ENCODE data around the gene SNX32. TPM values are rescaled to one million over a fixed set of nuclear protein-coding genes. Genes with fewer than 3 reads are reported as not detected.

SNX32 gene
- total RNA-seq, 1 experiment from 2014 or later, result not detected

GRCh38 chr11:65857500-65857852 lies 23.7 kb downstream of the SNX32 start:
- CTCF ChIA-PET, result no interaction called here
- peak; percentile 0; the same call in 1 of the 2 replicates for ATAC-seq

GRCh38 chr11:65857853-65858680 lies 24.3 kb downstream of the SNX32 start, which contains the start of gene CFL1:
Gene CFL1 (minus strand): TSS chr11:65858180. CDS start chr11:65858099, 81 bp downstream.
- DNase-seq (ENCODE audit: low read depth, low spot score) (peak; percentile 89), ATAC-seq (peak; percentile 73)
- Histone ChIP-seq H3K36me3 (ENCODE audit: control insufficient read depth, insufficient read depth, low read length) (peaks cover 28% of the 10 kb centered on the region), H3K27ac (ENCODE audit: low read length) (peak within 1 kb of the TSS; percentile 98), H3K4me3 (ENCODE audit: low read depth in 2 of 2, low read length in 2 of 2) (peak within 1 kb of the TSS; percentile 94 to 99), H3K4me1 (ENCODE audit: control insufficient read depth, insufficient read depth, low read length) (peaks cover 56% of the 10 kb centered on the region), H3K27me3 (ENCODE audit: control insufficient read depth, insufficient read depth, low read length) (no peaks in the 10 kb centered on the region), H3K9me3 (ENCODE audit: control insufficient read depth, insufficient read depth, low read depth, low read length) (no peaks in the 10 kb centered on the region)
- no TSS peak for BruUV-seq (replicated peaks)
- in situ Hi-C loops (cut with HindIII; ENCODE audit: low pct_unique_long_range_greater_than_20kb, low sequenced_read_pairs), result no loop called here
- POLR2A ChIA-PET, result interaction anchor here (0.6 to 0.7 kb wide), 4 partner anchors 16 to 1563 kb away, joined by 3 to 26 read pairs (median 8); no protein-coding TSS in a partner anchor
- intact Hi-C loops (cut with micrococcal nuclease; ENCODE audit: unreplicated experiment), result loop anchor here (10.0 kb wide), 1 partner anchor 303 kb away; the partner anchor contains the start of gene LTBP3
- CTCF ChIA-PET, result interaction anchor here (3.3 kb wide), 1 partner anchor 27 kb away, joined by 14 read pairs; no protein-coding TSS in a partner anchor
- TF ChIP-seq SIN3A (IDR thresholded peaks at IDR 0.05; ENCODE audit: borderline replicate concordance, insufficient read depth, low read depth, low read length) (peak; percentile 96; the same call in 1 of the 2 replicates), CTCF (IDR thresholded peaks at IDR 0.05) (no peak), POLR2AphosphoS5 (IDR thresholded peaks at IDR 0.05; ENCODE audit: low read depth, low read length) (peak; percentile 99), TCF7L2 (IDR thresholded peaks at IDR 0.05; ENCODE audit: low read depth, low read length) (peak; percentile 54; the same call in 1 of the 2 replicates)

More at GRCh38 chr11:65857500-65857852, 23.7 kb downstream of the SNX32 start:
- Histone ChIP-seq H3K4me3 (ENCODE audit: low read depth in 2 of 2, low read length in 2 of 2) (peak overlapping the region; percentile 94 to 99), H3K9me3 (ENCODE audit: control insufficient read depth, insufficient read depth, low read depth, low read length) (no peaks in the 10 kb centered on the region), H3K27me3 (ENCODE audit: control insufficient read depth, insufficient read depth, low read length) (no peaks in the 10 kb centered on the region), H3K4me1 (ENCODE audit: control insufficient read depth, insufficient read depth, low read length) (peaks cover 51% of the 10 kb centered on the region), H3K27ac (ENCODE audit: low read length) (peak overlapping the region; percentile 93), H3K36me3 (ENCODE audit: control insufficient read depth, insufficient read depth, low read length) (peaks cover 31% of the 10 kb centered on the region)
- in situ Hi-C loops (cut with HindIII; ENCODE audit: low pct_unique_long_range_greater_than_20kb, low sequenced_read_pairs) (no loop called here), intact Hi-C loops (cut with micrococcal nuclease; ENCODE audit: unreplicated experiment) (loop anchor here (10.0 kb wide), 1 partner anchor 303 kb away; the partner anchor contains the start of gene LTBP3)
- DNase-seq (ENCODE audit: low read depth, low spot score), result no peak
- TF ChIP-seq, protein P1, sequence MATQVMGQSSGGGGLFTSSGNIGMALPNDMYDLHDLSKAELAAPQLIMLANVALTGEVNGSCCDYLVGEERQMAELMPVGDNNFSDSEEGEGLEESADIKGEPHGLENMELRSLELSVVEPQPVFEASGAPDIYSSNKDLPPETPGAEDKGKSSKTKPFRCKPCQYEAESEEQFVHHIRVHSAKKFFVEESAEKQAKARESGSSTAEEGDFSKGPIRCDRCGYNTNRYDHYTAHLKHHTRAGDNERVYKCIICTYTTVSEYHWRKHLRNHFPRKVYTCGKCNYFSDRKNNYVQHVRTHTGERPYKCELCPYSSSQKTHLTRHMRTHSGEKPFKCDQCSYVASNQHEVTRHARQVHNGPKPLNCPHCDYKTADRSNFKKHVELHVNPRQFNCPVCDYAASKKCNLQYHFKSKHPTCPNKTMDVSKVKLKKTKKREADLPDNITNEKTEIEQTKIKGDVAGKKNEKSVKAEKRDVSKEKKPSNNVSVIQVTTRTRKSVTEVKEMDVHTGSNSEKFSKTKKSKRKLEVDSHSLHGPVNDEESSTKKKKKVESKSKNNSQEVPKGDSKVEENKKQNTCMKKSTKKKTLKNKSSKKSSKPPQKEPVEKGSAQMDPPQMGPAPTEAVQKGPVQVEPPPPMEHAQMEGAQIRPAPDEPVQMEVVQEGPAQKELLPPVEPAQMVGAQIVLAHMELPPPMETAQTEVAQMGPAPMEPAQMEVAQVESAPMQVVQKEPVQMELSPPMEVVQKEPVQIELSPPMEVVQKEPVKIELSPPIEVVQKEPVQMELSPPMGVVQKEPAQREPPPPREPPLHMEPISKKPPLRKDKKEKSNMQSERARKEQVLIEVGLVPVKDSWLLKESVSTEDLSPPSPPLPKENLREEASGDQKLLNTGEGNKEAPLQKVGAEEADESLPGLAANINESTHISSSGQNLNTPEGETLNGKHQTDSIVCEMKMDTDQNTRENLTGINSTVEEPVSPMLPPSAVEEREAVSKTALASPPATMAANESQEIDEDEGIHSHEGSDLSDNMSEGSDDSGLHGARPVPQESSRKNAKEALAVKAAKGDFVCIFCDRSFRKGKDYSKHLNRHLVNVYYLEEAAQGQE (IDR thresholded peaks at IDR 0.05; ENCODE audit: insufficient read depth in 1 of 2, low read depth in 2 of 2, low read length in 1 of 2), result no peak
- TF ChIP-seq SIN3A (IDR thresholded peaks at IDR 0.05; ENCODE audit: borderline replicate concordance, insufficient read depth, low read depth, low read length) (no peak), POLR2AphosphoS5 (IDR thresholded peaks at IDR 0.05; ENCODE audit: low read depth, low read length) (no peak), TCF7L2 (IDR thresholded peaks at IDR 0.05; ENCODE audit: low read depth, low read length) (no peak), CTCF (IDR thresholded peaks at IDR 0.05) (no peak)
- POLR2A ChIA-PET, result no interaction called here
- BruUV-seq (replicated peaks), result no TSS peak

Data from Panc1 (cell line).